Hepatocyte (in vitro differentiated cells): ENCODE measurements around the gene TEX28.

Experiments used
- EZH2 ChIP-seq: fragments of 200-600 bp; sonication (generic); IDR thresholded peaks from 2 replicates; pipeline ENCODE4 v1.6.1; 2016; ENCODE audit warnings: antibody characterized with exemption, mild to moderate bottlenecking, borderline replicate concordance
- TF ChIP-seq, protein P1 (sequence below): fragments of 200-600 bp; sonication (generic); IDR thresholded peaks from 2 replicates; pipeline ENCODE4 v1.5.1; 2016; ENCODE audit warnings: antibody characterized with exemption, mild to moderate bottlenecking; ENCODE audit not compliant: poor library complexity

GRCh38 chrX:154327038-154327820 is 32.3 kb upstream of the TEX28 start:
- TF ChIP-seq, protein P1, sequence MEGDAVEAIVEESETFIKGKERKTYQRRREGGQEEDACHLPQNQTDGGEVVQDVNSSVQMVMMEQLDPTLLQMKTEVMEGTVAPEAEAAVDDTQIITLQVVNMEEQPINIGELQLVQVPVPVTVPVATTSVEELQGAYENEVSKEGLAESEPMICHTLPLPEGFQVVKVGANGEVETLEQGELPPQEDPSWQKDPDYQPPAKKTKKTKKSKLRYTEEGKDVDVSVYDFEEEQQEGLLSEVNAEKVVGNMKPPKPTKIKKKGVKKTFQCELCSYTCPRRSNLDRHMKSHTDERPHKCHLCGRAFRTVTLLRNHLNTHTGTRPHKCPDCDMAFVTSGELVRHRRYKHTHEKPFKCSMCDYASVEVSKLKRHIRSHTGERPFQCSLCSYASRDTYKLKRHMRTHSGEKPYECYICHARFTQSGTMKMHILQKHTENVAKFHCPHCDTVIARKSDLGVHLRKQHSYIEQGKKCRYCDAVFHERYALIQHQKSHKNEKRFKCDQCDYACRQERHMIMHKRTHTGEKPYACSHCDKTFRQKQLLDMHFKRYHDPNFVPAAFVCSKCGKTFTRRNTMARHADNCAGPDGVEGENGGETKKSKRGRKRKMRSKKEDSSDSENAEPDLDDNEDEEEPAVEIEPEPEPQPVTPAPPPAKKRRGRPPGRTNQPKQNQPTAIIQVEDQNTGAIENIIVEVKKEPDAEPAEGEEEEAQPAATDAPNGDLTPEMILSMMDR, result no peak
- no peak for TF ChIP-seq EZH2
